ENCODE results near the gene ETNPPL. TPM values are rescaled to one million over a fixed set of nuclear protein-coding genes. Genes with fewer than 3 reads are reported as not detected.

ETNPPL gene
- total and polyA plus RNA-seq, 2 experiments from 2014 or later: 0.51 TPM; not detected in 1

DNA sequence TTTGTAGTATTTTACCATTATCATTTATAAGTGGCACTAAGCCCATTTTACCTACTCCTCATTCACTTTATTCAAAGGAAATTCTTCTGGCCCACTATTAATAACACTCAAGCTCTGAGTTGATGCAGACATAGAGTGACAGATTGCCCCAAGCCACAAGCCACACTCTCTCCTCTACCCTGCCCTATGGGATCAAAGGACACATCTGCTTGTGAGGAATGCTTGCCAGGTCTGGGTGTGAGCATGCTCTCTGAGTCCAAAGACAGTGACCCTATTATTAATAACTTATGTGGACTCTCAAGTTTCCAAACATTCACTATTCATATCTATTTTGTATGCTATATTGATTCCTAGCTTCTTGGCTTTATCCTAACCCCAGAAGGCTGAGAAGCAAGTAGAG lies 18.5 kb downstream of the ETNPPL start:
- TF ChIP-seq, protein P1, sequence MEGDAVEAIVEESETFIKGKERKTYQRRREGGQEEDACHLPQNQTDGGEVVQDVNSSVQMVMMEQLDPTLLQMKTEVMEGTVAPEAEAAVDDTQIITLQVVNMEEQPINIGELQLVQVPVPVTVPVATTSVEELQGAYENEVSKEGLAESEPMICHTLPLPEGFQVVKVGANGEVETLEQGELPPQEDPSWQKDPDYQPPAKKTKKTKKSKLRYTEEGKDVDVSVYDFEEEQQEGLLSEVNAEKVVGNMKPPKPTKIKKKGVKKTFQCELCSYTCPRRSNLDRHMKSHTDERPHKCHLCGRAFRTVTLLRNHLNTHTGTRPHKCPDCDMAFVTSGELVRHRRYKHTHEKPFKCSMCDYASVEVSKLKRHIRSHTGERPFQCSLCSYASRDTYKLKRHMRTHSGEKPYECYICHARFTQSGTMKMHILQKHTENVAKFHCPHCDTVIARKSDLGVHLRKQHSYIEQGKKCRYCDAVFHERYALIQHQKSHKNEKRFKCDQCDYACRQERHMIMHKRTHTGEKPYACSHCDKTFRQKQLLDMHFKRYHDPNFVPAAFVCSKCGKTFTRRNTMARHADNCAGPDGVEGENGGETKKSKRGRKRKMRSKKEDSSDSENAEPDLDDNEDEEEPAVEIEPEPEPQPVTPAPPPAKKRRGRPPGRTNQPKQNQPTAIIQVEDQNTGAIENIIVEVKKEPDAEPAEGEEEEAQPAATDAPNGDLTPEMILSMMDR (IDR thresholded peaks at IDR 0.05; ENCODE audit: low read depth, low read length): no peak
- no peaks in the 10 kb centered on the region for H3K4me1 ChIP-seq (ENCODE audit: low read depth)
- H3K9me3 ChIP-seq (ENCODE audit: low read depth): no peaks in the 10 kb centered on the region
- no peak overlapping the region for H3K27ac ChIP-seq
- H3K36me3 ChIP-seq: no peaks in the 10 kb centered on the region
- no peak overlapping the region for H3K4me3 ChIP-seq
- H3K27me3 ChIP-seq: no peaks in the 10 kb centered on the region
- no peak for DNase-seq (ENCODE audit: low read depth in 1 of 2, low spot score in 1 of 2)

DNA sequence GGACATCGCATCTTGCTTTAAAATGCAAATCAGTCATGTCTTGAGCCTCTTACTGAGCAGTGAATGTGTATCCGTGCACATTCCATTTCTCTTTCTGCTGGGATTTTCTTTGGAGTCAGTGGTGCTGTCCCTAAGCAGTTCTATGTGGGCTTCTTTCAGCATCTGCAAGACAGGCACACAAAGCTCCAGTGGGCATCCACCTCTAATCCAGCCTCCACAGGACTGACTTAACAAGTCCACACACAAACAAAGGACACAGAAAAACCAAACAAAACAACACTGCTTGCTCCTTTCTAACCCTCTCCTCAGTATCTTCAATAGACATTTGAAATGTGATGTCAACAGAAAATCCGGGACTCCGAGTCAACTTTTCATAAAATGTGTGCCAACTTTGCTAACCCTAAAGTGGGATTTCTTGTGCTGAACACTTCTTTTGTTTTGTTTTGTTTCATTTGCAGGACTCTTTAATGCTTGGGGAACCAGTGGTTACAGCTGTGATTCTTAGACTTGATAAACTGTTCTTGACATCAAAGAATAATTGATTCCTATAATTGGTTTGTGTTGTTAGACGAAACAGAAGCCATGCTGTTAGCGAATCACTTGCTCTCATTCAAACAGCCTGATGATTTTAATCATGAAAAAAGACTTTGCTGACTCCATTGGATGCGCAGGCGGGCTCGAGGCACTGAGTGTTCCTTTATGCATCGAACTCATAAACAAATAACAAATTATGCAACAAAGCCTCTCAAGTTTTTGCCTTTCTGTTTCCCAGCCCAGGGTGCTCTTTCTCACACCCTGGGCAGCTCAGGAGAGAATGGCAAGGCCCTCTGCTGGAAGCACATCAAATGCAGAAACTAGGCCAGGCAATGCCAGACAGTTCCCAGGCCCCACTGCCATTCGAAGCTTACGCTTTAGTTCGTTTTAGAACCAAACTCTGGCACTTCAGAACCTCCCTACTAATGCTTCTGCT lies 20.1 kb downstream of the ETNPPL start:
- Histone ChIP-seq H3K9me3 (ENCODE audit: low read depth) (no peaks in the 10 kb centered on the region), H3K27ac (no peak overlapping the region), H3K4me3 (no peak overlapping the region), H3K27me3 (no peaks in the 10 kb centered on the region), H3K4me1 (ENCODE audit: low read depth) (no peaks in the 10 kb centered on the region), H3K36me3 (no peaks in the 10 kb centered on the region)
- TF ChIP-seq, protein P1 (IDR thresholded peaks at IDR 0.05; ENCODE audit: low read depth, low read length): no peak
- peak in 1 of 2 donors; percentile 28 for DNase-seq (ENCODE audit: low read depth in 1 of 2, low spot score in 1 of 2)

GRCh38 chr4:108738003-108738706 lies 24.7 kb downstream of the ETNPPL start:
- DNase-seq (ENCODE audit: low read depth in 1 of 2, low spot score in 1 of 2): peak in 1 of 2 donors; percentile 12
- TF ChIP-seq, protein P1 (IDR thresholded peaks at IDR 0.05; ENCODE audit: low read depth, low read length): no peak
- Histone ChIP-seq H3K4me3 (no peak overlapping the region), H3K27ac (no peak overlapping the region), H3K4me1 (ENCODE audit: low read depth) (no peaks in the 10 kb centered on the region), H3K27me3 (no peaks in the 10 kb centered on the region), H3K9me3 (ENCODE audit: low read depth) (no peaks in the 10 kb centered on the region), H3K36me3 (no peaks in the 10 kb centered on the region)

GRCh38 chr4:108731006-108731405 lies 31.8 kb downstream of the ETNPPL start:
- H3K27ac ChIP-seq: no peak overlapping the region
- TF ChIP-seq, protein P1 (IDR thresholded peaks at IDR 0.05; ENCODE audit: low read depth, low read length): no peak
- no peaks in the 10 kb centered on the region for H3K27me3 ChIP-seq
- no peaks in the 10 kb centered on the region for H3K4me1 ChIP-seq (ENCODE audit: low read depth)
- no peaks in the 10 kb centered on the region for H3K9me3 ChIP-seq (ENCODE audit: low read depth)
- no peak for DNase-seq (ENCODE audit: low read depth in 1 of 2, low spot score in 1 of 2)
- H3K4me3 ChIP-seq: no peak overlapping the region
- H3K36me3 ChIP-seq: no peaks in the 10 kb centered on the region

- TF ChIP-seq, protein P1 (IDR thresholded peaks at IDR 0.05; ENCODE audit: low read depth, low read length): no peak
- Histone ChIP-seq H3K27ac (no peak overlapping the region), H3K27me3 (no peaks in the 10 kb centered on the region), H3K9me3 (ENCODE audit: low read depth) (no peaks in the 10 kb centered on the region), H3K36me3 (no peaks in the 10 kb centered on the region), H3K4me3 (no peak overlapping the region), H3K4me1 (ENCODE audit: low read depth) (no peaks in the 10 kb centered on the region)
- DNase-seq (ENCODE audit: low read depth in 1 of 2, low spot score in 1 of 2): no peak
Observed at GRCh38 chr4:108730579-108730978, 32.3 kb downstream of the ETNPPL start.

Measured in cardiac muscle cell (in vitro differentiated cells and primary cell).